Chondrocyte (in vitro differentiated cells): ENCODE results near the gene MVP. TPM values are rescaled to one million over a fixed set of nuclear protein-coding genes. Genes with fewer than 3 reads are reported as not detected.
"Not testable (repeated sequence)": the region's sequence is repeated elsewhere in the genome, so short reads cannot be mapped to it uniquely, and the experiment has no call there.

Source experiments
- DNase-seq: peaks from one replicate; pipeline ENCODE4 v3.0.0; 2021; ENCODE audit warnings: mixed read lengths, low spot score
- H3K27ac Mint-ChIP-seq: one replicate; pipeline ENCODE4 v1.8.0; 2021; ENCODE audit warnings: mild to moderate bottlenecking, moderate library complexity, mixed read lengths; ENCODE audit not compliant: unreplicated experiment
- H3K27me3 Mint-ChIP-seq: 2 replicates; pipeline ENCODE4 v1.8.0; 2021; ENCODE audit warnings: low read depth, mixed read lengths
- H3K36me3 Mint-ChIP-seq: 2 replicates; pipeline ENCODE4 v1.8.0; 2021; ENCODE audit warnings: low read depth, mixed read lengths
- H3K4me1 Mint-ChIP-seq: 2 replicates; pipeline ENCODE4 v1.8.0; 2021; ENCODE audit warnings: low read depth, mild to moderate bottlenecking, mixed read lengths
- H3K4me3 Mint-ChIP-seq: one replicate; pipeline ENCODE4 v1.8.0; 2021; ENCODE audit warnings: mild to moderate bottlenecking, moderate library complexity, mixed read lengths; ENCODE audit not compliant: unreplicated experiment
- H3K9me3 Mint-ChIP-seq: 2 replicates; pipeline ENCODE4 v1.8.0; 2021; ENCODE audit warnings: low read depth, mixed read lengths
- total RNA-seq: library from RNA; stranded (reverse); gene quantifications from 3 replicates; pipeline ENCODE4 v1.2.1, GENCODE V29; 2021
- TF ChIP-seq, protein P1 (sequence below): fragments of 200-600 bp; sonication (generic); IDR thresholded peaks from 2 replicates; pipeline ENCODE4 v1.5.0; 2021; ENCODE audit warnings: antibody characterized with exemption, mild to moderate bottlenecking, moderate library complexity

MVP gene
- total RNA-seq, 1 donor from 2014 or later = 101 TPM

DNA sequence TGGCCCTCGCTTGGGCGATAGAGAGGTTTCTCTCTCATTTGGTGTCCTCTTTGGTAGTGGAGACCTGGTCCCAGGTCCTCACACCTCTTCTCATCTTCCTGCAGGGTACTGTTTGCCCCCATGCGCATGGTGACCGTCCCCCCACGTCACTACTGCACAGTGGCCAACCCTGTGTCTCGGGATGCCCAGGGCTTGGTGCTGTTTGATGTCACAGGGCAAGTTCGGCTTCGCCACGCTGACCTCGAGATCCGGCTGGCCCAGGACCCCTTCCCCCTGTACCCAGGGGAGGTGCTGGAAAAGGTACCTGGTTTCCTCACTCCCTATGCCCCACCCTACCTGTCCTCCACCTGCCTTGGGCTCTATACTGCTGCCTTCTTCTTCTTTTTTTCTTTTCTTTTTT lies 10.5 kb downstream of the MVP start:
- Mint-ChIP-seq H3K27me3 (no peaks in the 10 kb centered on the region), H3K27ac (no peak overlapping the region), H3K4me3 (no peak overlapping the region), H3K36me3 (peaks cover 20% of the 10 kb centered on the region), H3K4me1 (peaks cover 10% of the 10 kb centered on the region), H3K9me3 (no peaks in the 10 kb centered on the region)
- TF ChIP-seq, protein P1, sequence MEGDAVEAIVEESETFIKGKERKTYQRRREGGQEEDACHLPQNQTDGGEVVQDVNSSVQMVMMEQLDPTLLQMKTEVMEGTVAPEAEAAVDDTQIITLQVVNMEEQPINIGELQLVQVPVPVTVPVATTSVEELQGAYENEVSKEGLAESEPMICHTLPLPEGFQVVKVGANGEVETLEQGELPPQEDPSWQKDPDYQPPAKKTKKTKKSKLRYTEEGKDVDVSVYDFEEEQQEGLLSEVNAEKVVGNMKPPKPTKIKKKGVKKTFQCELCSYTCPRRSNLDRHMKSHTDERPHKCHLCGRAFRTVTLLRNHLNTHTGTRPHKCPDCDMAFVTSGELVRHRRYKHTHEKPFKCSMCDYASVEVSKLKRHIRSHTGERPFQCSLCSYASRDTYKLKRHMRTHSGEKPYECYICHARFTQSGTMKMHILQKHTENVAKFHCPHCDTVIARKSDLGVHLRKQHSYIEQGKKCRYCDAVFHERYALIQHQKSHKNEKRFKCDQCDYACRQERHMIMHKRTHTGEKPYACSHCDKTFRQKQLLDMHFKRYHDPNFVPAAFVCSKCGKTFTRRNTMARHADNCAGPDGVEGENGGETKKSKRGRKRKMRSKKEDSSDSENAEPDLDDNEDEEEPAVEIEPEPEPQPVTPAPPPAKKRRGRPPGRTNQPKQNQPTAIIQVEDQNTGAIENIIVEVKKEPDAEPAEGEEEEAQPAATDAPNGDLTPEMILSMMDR = no peak
- DNase-seq = no peak

DNA sequence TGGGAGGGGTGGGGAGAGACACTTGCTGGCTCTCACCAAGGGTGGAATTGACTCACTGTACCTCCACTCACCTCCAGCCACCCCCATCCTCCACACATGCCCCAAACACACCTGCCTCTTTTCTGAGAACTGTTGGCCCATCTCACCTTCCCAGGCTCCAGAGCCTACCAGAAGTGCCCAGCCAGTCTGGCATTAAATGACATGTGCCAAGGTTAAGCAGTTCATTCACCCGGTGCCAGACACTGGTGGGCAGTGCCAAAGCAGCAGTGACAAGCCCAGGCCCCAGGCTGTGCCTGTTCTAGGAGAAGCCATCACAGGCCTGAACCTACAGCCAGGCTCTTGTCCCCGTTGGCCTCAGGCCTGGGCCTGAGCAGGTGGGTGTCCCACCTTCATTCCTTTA lies 11.2 kb downstream of the MVP start:
- no peak overlapping the region for H3K4me3 Mint-ChIP-seq
- DNase-seq = no peak
- peaks cover 9% of the 10 kb centered on the region for H3K4me1 Mint-ChIP-seq
- H3K36me3 Mint-ChIP-seq = peaks cover 22% of the 10 kb centered on the region
- no peak overlapping the region for H3K27ac Mint-ChIP-seq
- no peaks in the 10 kb centered on the region for H3K27me3 Mint-ChIP-seq
- no peaks in the 10 kb centered on the region for H3K9me3 Mint-ChIP-seq
- TF ChIP-seq, protein P1 = no peak

DNA sequence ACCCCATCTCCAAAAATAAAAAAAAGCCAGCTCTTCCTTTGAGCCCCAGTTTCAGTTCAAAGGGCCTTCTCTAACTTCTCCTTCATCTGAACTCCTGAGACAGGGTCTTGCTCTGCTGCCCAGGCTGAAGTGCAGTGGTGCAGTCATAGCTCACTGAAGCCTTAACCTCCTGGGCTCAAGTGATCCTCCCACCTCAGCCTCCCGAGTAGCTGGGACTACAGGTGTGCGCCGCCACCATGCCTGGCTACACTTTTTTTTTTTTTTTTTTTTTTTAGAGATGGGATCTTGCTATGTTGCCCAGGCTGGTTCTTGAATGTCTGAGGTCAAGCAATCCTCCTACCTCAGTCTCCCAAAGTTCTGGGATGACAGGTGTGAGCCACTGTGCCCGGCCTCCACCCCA lies 13.0 kb downstream of the MVP start:
- H3K36me3 Mint-ChIP-seq = peaks cover 30% of the 10 kb centered on the region
- H3K9me3 Mint-ChIP-seq, H3K27ac Mint-ChIP-seq, H3K4me1 Mint-ChIP-seq, H3K27me3 Mint-ChIP-seq, DNase-seq, H3K4me3 Mint-ChIP-seq: not testable (repeated sequence)

DNA sequence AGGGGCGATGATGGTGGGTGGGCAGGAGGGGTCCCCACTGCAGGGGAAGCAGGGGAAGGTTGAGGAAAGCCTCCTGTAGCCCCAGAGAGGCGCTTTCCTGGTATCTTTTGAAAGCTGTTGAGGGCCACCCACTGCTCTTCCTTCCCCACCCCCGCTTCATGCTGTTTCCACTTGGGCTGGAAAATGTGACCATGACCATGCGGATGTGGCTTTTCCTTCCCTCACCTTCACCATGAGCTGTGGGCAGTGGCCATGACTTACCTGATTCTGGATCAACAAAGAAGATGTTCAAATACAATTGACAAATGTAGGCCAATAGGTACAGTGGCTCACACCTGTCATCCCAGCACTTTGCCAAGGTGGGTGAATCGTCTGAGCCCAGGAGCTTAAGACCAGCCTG lies 13.8 kb downstream of the MVP start:
- Mint-ChIP-seq H3K4me3 (no peak overlapping the region), H3K36me3 (peaks cover 31% of the 10 kb centered on the region), H3K27ac (no peak overlapping the region), H3K9me3 (no peaks in the 10 kb centered on the region), H3K4me1 (no peaks in the 10 kb centered on the region), H3K27me3 (no peaks in the 10 kb centered on the region)
- TF ChIP-seq, protein P1 = no peak
- no peak for DNase-seq

DNA sequence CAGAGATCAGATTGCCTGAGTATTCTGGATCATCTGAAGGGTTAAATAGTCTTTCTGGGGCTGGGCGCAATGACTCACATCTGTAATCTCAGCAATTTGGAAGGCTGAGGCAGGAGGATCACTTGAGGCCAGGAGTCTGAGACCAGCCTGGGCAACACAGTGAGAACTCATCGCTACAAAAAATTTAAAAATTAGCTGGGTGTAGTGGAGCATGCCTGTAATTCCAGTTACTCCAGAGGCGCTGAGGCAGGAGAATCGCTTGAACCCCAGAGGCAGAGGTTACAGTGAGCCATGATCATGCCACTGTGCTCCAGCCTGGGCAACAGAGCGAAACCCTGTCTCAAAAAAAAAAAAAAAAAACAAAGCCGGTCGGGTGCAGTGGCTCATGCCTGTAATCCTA lies 15.7 kb downstream of the MVP start:
- TF ChIP-seq, protein P1 = no peak
- H3K27ac Mint-ChIP-seq = no peak overlapping the region
- no peaks in the 10 kb centered on the region for H3K27me3 Mint-ChIP-seq

DNA sequence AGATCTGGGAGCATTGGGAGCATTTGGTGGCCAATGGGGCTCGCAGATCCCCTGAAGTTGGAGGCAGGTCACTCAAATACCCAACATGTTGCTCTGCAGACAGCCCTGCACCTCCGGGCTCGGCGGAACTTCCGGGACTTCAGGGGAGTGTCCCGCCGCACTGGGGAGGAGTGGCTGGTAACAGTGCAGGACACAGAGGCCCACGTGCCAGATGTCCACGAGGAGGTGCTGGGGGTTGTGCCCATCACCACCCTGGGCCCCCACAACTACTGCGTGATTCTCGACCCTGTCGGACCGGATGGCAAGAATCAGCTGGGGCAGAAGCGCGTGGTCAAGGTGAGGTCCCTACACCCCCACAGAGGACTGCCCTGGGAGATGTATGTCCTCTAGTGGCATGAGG lies 16.4 kb downstream of the MVP start:
- H3K27ac Mint-ChIP-seq = no peak overlapping the region
- no peaks in the 10 kb centered on the region for H3K9me3 Mint-ChIP-seq
- peaks cover 41% of the 10 kb centered on the region for H3K36me3 Mint-ChIP-seq
- TF ChIP-seq, protein P1 = no peak
- H3K4me3 Mint-ChIP-seq = no peak overlapping the region
- H3K27me3 Mint-ChIP-seq = no peaks in the 10 kb centered on the region
- no peaks in the 10 kb centered on the region for H3K4me1 Mint-ChIP-seq
- DNase-seq = no peak

More for the DNA sequence above, 15.7 kb downstream of the MVP start:
- DNase-seq = no peak
- no peak overlapping the region for H3K4me3 Mint-ChIP-seq
- no peaks in the 10 kb centered on the region for H3K4me1 Mint-ChIP-seq
- peaks cover 39% of the 10 kb centered on the region for H3K36me3 Mint-ChIP-seq
- no peaks in the 10 kb centered on the region for H3K9me3 Mint-ChIP-seq
